ENCODE data around the gene SEMG2.
A peak's percentile ranks its signal among the peaks of the same experiment; 100 is the strongest.

The SEMG2 gene

DNA sequence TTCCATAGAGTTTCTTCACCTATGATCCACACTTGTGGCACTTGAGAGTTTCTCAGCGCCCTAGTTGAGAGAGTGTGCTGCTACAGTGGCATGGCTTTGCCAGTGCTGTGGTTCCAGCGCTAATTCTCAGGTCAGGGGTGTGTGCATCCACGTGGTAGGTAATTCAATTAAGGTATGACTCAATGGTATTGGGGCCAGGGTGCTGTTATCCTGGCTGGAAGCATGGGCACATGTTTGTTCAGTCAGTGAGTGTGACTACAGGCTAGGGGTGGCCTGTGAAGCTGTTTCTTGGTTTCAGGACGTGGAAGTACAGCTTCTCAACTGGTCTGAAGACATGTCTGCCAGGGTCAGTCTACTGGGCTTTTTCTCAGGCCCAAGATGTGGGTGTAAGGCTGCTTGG is 3.0 kb upstream of the SEMG2 start:
- Histone ChIP-seq H3K9me3 (ENCODE audit: insufficient read depth, low read depth, low read length) (no peaks in the 10 kb centered on the region), H3K4ac (ENCODE audit: low read depth, low read length) (no peak overlapping the region), H2BK120ac (ENCODE audit: insufficient read depth, low read length, poor library complexity) (no peak overlapping the region), H3K4me2 (ENCODE audit: low read length) (no peak overlapping the region), H3K79me1 (ENCODE audit: low read length) (no peaks in the 10 kb centered on the region), H2AFZ (ENCODE audit: insufficient read depth, low read length, poor library complexity) (no peak overlapping the region), H2BK5ac (ENCODE audit: low read depth, low read length, poor library complexity) (no peak overlapping the region), H3K79me2 (ENCODE audit: control insufficient read depth, insufficient read depth, low read length, poor library complexity) (no peaks in the 10 kb centered on the region), H4K8ac (ENCODE audit: low read depth, low read length) (no peak overlapping the region), H3K18ac (ENCODE audit: low read length) (no peak overlapping the region), H3K27ac (ENCODE audit: low read depth, low read length) (no peak overlapping the region), H3K14ac (ENCODE audit: low read length) (no peak overlapping the region), H4K91ac (ENCODE audit: low read depth, low read length) (no peak overlapping the region), H3K4me3 (ENCODE audit: low read depth, low read length) (peak overlapping the region; percentile 8), H3K36me3 (ENCODE audit: control insufficient read depth in 1 of 2, insufficient read depth in 2 of 2, low read length in 2 of 2) (no peaks in the 10 kb centered on the region), H3K23ac (ENCODE audit: low read length) (no peak overlapping the region), H4K12ac (ENCODE audit: low read depth, low read length) (no peak overlapping the region), H3K9ac (ENCODE audit: low read length) (no peak overlapping the region), H3K27me3 (ENCODE audit: insufficient read depth, low read length) (no peaks in the 10 kb centered on the region), H3K4me1 (ENCODE audit: control insufficient read depth in 1 of 2, insufficient read depth in 2 of 2, low read length in 2 of 2) (no peaks in the 10 kb centered on the region), H2BK12ac (ENCODE audit: low read length) (no peak overlapping the region), H2AK5ac (ENCODE audit: low read length) (no peak overlapping the region)
- DNase-seq = no peak
- WGBS (ENCODE audit: extremely low coverage, insufficient coverage, insufficient read length) = no CpG with 5 or more reads among the region's 4 CpGs

DNA sequence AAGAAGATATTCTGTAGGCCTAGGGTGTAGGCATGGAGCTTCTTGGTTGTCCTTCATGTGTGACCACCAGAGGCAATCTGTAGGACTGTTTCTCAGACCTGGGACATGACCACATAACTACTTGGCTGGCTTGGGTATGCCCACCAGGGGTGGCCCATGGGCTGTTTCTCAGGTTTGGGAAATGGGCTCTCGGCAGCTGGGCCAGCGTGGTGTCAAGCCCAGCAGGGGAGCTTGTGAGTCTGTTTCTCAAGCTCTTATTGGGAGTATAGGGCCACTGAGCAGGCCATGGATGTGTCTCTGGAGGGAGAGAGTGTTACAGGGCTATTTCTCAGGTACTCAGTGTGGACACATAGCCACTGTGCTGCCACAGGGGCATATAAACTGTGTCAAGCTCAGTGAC is 2.5 kb upstream of the SEMG2 start:
- Histone ChIP-seq H3K9ac (ENCODE audit: low read length) (no peak overlapping the region), H3K4ac (ENCODE audit: low read depth, low read length) (no peak overlapping the region), H2BK5ac (ENCODE audit: low read depth, low read length, poor library complexity) (no peak overlapping the region), H2BK120ac (ENCODE audit: insufficient read depth, low read length, poor library complexity) (no peak overlapping the region), H3K18ac (ENCODE audit: low read length) (no peak overlapping the region), H3K23ac (ENCODE audit: low read length) (peak overlapping the region; percentile 88), H3K79me2 (ENCODE audit: control insufficient read depth, insufficient read depth, low read length, poor library complexity) (no peaks in the 10 kb centered on the region), H4K12ac (ENCODE audit: low read depth, low read length) (no peak overlapping the region), H2AFZ (ENCODE audit: insufficient read depth, low read length, poor library complexity) (no peak overlapping the region), H3K27me3 (ENCODE audit: insufficient read depth, low read length) (no peaks in the 10 kb centered on the region), H4K91ac (ENCODE audit: low read depth, low read length) (no peak overlapping the region), H3K4me1 (ENCODE audit: control insufficient read depth in 1 of 2, insufficient read depth in 2 of 2, low read length in 2 of 2) (no peaks in the 10 kb centered on the region), H3K36me3 (ENCODE audit: control insufficient read depth in 1 of 2, insufficient read depth in 2 of 2, low read length in 2 of 2) (no peaks in the 10 kb centered on the region), H3K79me1 (ENCODE audit: low read length) (no peaks in the 10 kb centered on the region), H2BK12ac (ENCODE audit: low read length) (no peak overlapping the region), H2AK5ac (ENCODE audit: low read length) (no peak overlapping the region), H4K8ac (ENCODE audit: low read depth, low read length) (no peak overlapping the region), H3K4me3 (ENCODE audit: low read depth, low read length) (no peak overlapping the region), H3K4me2 (ENCODE audit: low read length) (no peak overlapping the region), H3K14ac (ENCODE audit: low read length) (no peak overlapping the region), H3K27ac (ENCODE audit: low read depth, low read length) (no peak overlapping the region), H3K9me3 (ENCODE audit: insufficient read depth, low read depth, low read length) (no peaks in the 10 kb centered on the region)
- no peak for DNase-seq
- no CpG with 5 or more reads among the region's 2 CpGs for WGBS (ENCODE audit: extremely low coverage, insufficient coverage, insufficient read length)

DNA sequence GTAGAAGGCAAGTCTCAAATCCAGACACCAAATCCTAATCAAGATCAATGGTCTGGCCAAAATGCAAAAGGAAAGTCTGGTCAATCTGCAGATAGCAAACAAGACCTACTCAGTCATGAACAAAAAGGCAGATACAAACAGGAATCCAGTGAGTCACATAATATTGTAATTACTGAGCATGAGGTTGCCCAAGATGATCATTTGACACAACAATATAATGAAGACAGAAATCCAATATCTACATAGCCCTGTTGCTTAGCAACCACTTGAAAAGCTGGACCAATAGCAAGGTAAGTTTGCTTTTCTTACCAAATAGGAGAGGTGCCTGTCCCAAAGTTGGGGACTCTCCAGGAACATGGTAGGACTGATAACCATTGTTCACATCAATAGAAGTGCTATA is 2.0 kb downstream of the SEMG2 start:
- Histone ChIP-seq H3K4me2 (ENCODE audit: low read length) (no peak overlapping the region), H3K9me3 (ENCODE audit: insufficient read depth, low read depth, low read length) (no peaks in the 10 kb centered on the region)

DNA sequence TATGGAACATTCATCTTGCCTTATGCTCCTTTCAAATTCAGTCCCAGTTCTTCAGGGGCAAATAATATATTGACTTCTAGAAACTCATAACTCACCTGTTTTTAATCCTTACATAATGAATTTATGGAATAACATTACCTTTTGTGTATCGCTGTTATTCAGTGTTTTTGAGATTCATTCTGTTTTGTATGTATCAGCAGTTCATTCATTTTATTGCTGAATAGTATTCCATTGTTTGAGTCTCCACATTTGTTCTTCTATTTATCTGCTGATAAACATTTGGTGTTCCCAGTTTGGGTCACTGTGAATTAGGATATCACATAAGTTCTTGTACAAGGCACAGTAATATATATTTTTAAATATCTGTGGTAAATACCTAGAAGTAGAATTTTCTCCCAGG is 5.1 kb downstream of the SEMG2 start:
- H2BK5ac ChIP-seq (ENCODE audit: low read depth, low read length, poor library complexity) = no peak overlapping the region
- no peak overlapping the region for H3K27ac ChIP-seq (ENCODE audit: low read depth, low read length)
- no CpG with 5 or more reads among the region's 1 CpG for WGBS (ENCODE audit: extremely low coverage, insufficient coverage, insufficient read length)

More for the DNA sequence above, 2.0 kb downstream of the SEMG2 start:
- no peak overlapping the region for H3K18ac ChIP-seq (ENCODE audit: low read length)
- H2BK5ac ChIP-seq (ENCODE audit: low read depth, low read length, poor library complexity) = no peak overlapping the region
- H3K4ac ChIP-seq (ENCODE audit: low read depth, low read length) = no peak overlapping the region
- no peak for DNase-seq
- H3K4me3 ChIP-seq (ENCODE audit: low read depth, low read length) = no peak overlapping the region
- no peak overlapping the region for H2BK12ac ChIP-seq (ENCODE audit: low read length)
- H3K27ac ChIP-seq (ENCODE audit: low read depth, low read length) = no peak overlapping the region
- H2AFZ ChIP-seq (ENCODE audit: insufficient read depth, low read length, poor library complexity) = no peak overlapping the region
- H3K23ac ChIP-seq (ENCODE audit: low read length) = no peak overlapping the region
- H4K12ac ChIP-seq (ENCODE audit: low read depth, low read length) = no peak overlapping the region
- H2AK5ac ChIP-seq (ENCODE audit: low read length) = no peak overlapping the region
- H4K91ac ChIP-seq (ENCODE audit: low read depth, low read length) = no peak overlapping the region
- H3K4me1 ChIP-seq (ENCODE audit: control insufficient read depth in 1 of 2, insufficient read depth in 2 of 2, low read length in 2 of 2) = no peaks in the 10 kb centered on the region
- H3K14ac ChIP-seq (ENCODE audit: low read length) = no peak overlapping the region
- no peaks in the 10 kb centered on the region for H3K36me3 ChIP-seq (ENCODE audit: control insufficient read depth in 1 of 2, insufficient read depth in 2 of 2, low read length in 2 of 2)
- no peaks in the 10 kb centered on the region for H3K79me1 ChIP-seq (ENCODE audit: low read length)
- H3K79me2 ChIP-seq (ENCODE audit: control insufficient read depth, insufficient read depth, low read length, poor library complexity) = no peaks in the 10 kb centered on the region
- H3K27me3 ChIP-seq (ENCODE audit: insufficient read depth, low read length) = no peaks in the 10 kb centered on the region
- no peak overlapping the region for H4K8ac ChIP-seq (ENCODE audit: low read depth, low read length)
- H2BK120ac ChIP-seq (ENCODE audit: insufficient read depth, low read length, poor library complexity) = no peak overlapping the region
- no peak overlapping the region for H3K9ac ChIP-seq (ENCODE audit: low read length)

More for the DNA sequence above, 5.1 kb downstream of the SEMG2 start:
- Histone ChIP-seq H3K18ac (ENCODE audit: low read length) (no peak overlapping the region), H3K4me1 (ENCODE audit: control insufficient read depth in 1 of 2, insufficient read depth in 2 of 2, low read length in 2 of 2) (no peaks in the 10 kb centered on the region), H4K12ac (ENCODE audit: low read depth, low read length) (no peak overlapping the region), H2BK12ac (ENCODE audit: low read length) (no peak overlapping the region), H3K9me3 (ENCODE audit: insufficient read depth, low read depth, low read length) (no peaks in the 10 kb centered on the region), H3K27me3 (ENCODE audit: insufficient read depth, low read length) (no peaks in the 10 kb centered on the region), H2AK5ac (ENCODE audit: low read length) (no peak overlapping the region), H2BK120ac (ENCODE audit: insufficient read depth, low read length, poor library complexity) (no peak overlapping the region), H4K91ac (ENCODE audit: low read depth, low read length) (no peak overlapping the region), H3K23ac (ENCODE audit: low read length) (no peak overlapping the region), H3K9ac (ENCODE audit: low read length) (no peak overlapping the region), H4K8ac (ENCODE audit: low read depth, low read length) (no peak overlapping the region), H3K4me3 (ENCODE audit: low read depth, low read length) (no peak overlapping the region), H3K79me2 (ENCODE audit: control insufficient read depth, insufficient read depth, low read length, poor library complexity) (no peaks in the 10 kb centered on the region), H2AFZ (ENCODE audit: insufficient read depth, low read length, poor library complexity) (no peak overlapping the region), H3K36me3 (ENCODE audit: control insufficient read depth in 1 of 2, insufficient read depth in 2 of 2, low read length in 2 of 2) (no peaks in the 10 kb centered on the region), H3K79me1 (ENCODE audit: low read length) (no peaks in the 10 kb centered on the region), H3K4ac (ENCODE audit: low read depth, low read length) (no peak overlapping the region), H3K4me2 (ENCODE audit: low read length) (no peak overlapping the region), H3K14ac (ENCODE audit: low read length) (no peak overlapping the region)
- no peak for DNase-seq

Measured in trophoblast cell (in vitro differentiated cells and primary cell).